HG03139 (cell line): ENCODE measurements around the gene GLI3.

Experiments
- ATAC-seq: cut with Tn5 transposase; IDR thresholded peaks from one replicate; pipeline ENCODE4 v1.9.1; 2021; ENCODE audit not compliant: unreplicated experiment

GLI3 gene

GRCh38 chr7:42011846-42012245 is 225.2 kb downstream of the GLI3 start:
- no peak for ATAC-seq

GRCh38 chr7:42010751-42011150 is 226.3 kb downstream of the GLI3 start:
- ATAC-seq: no peak

GRCh38 chr7:42006801-42007513 is 230.1 kb downstream of the GLI3 start:
- ATAC-seq: no peak

DNA sequence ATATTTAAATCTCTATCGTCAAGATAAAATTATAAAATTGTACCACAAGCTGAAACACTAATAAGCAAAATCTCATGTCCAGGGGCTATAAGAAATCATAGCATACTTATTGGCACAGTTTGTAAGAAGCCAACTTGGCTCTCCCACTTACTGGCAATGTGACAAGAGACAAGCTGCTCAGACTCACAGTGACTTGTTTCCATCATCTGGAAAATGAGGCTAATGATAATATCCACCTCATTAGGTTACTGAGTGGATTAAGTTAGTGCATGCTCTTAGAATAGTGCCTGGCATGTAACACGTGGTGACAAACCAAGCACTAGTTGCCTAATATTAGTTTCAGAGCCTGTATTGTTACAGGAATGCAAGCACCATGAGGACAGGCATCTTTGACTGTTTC is 234.4 kb downstream of the GLI3 start:
- ATAC-seq: no peak

DNA sequence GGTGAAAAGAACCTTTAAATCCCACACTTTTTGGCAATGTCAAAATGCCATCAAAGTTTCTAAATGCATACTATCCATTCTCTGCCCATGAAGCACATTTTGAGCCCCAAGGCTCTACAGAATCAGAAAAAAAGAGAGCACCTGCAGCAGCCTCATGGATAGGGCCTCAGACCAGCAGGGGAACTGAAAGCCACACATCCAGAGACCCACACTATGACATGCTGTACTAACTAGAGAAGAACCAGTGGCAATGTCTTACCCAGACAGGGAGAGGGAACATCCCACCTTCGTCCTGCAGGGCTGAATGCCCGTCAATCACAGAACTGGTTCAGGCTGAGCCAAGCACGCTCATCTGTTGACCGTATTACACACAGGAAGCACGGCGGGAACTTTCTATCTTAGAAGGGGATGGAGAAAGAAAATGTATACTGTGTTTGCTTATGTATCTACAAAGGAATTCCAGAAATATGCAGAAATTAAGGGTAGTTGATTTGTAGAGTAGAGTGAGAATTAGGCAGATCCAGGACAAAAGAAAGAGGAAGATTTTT is 237.2 kb downstream of the GLI3 start:
- no peak for ATAC-seq

GRCh38 chr7:41998041-41998440 is 239.0 kb downstream of the GLI3 start:
- no peak for ATAC-seq

DNA sequence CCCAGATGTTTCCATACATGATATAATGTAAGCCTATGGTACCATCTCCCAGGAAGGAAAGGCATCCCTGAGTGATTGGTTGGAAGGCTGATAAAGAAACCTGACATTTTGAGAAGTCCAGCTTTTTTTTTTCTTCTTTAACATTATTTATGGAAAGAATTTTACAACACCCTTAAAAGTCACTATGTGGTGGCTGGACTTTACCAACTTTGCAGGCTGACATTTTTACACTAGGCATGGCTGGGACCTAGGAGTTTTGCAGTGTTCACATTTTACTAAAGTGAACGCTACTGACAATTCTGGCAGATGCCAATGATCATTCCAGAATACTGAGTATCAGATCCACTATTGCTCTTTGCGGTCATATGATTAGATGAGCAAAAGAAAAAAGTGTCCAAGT is 239.9 kb downstream of the GLI3 start:
- ATAC-seq: no peak

DNA sequence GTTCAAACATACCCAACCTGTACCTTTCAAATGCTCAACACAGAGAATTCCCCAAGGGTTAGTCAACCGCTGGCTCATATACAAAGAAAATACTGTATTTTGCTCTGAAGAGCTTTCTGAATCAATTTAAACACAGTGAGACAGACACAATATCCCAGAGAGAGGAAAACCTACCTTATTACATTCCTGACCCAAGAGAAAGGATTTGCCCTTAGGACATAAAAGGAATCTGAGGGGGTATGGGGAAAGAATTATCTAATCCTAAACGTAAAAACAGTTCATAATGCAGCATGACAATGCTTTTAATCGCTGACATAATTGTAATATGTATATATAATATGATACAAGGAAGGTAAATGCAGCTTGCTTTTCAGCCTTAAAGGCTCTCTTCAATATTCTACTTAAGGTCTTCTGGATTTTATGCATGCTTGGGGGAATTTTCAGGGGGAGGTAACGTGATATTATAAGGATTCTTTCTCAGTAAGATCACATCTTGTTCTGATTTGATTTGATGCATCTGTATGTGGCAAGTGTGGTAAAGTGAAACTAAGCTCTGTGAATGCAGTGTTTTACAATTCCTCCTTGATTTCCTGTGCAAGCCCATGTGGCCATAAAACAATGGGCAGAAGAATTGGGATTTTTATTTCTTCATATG is 240.5 kb downstream of the GLI3 start:
- ATAC-seq: no peak

- no peak for ATAC-seq
Observed at GRCh38 chr7:41995632-41996271, 241.3 kb downstream of the GLI3 start.

- ATAC-seq: no peak
Observed at GRCh38 chr7:41994746-41995110, 242.3 kb downstream of the GLI3 start.

- no peak for ATAC-seq
Observed at GRCh38 chr7:41994036-41994745, 242.8 kb downstream of the GLI3 start.

DNA sequence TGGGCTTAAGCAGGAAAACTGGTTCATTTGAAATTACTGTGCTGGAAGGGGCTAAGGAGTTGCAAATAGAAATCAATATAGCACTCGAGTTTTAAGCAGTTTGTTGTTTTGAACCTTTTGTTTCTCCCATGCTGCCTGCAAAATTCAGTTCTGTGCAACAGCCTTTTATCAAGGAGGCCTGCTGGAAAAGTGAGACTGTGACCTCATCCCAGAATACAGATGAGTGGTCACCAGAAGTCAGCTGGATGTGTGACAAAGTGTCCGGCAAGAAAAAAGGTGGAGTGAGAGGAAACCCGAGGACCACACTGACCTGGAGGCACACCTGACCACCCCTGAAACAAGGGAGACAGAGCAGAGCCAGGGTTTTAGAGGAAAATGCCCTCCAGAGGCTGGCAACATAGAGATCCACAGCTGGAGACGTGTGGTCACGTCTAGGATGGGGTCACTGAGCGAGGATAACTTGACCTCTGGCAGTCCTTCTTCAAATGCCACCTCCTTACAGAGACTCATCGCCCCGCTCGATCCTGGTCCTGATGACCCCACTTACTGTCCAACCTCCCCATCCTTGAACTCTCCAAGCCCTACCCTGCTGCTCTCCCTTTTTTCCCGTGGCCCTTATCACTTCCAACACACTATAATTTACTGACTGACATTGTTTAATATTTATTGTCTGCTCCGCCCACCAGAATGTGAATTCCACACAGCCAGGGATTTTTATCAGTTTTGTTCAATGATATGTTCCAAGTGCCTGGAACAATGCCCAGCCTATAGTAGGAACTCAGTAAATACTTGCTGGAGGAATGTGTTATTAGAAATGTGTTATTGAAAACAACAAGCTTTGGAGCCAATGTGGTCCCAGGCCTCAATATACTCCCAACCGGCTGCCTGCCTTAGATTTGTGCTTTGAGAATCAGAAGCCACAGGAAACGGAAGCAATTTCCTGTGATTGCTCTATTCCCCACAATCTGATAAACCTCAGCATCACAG is 243.8 kb downstream of the GLI3 start:
- no peak for ATAC-seq

- no peak for ATAC-seq
Observed at GRCh38 chr7:41984888-41985287, 252.1 kb downstream of the GLI3 start.

- no peak for ATAC-seq
Observed at GRCh38 chr7:41981046-41982040, 255.7 kb downstream of the GLI3 start.

DNA sequence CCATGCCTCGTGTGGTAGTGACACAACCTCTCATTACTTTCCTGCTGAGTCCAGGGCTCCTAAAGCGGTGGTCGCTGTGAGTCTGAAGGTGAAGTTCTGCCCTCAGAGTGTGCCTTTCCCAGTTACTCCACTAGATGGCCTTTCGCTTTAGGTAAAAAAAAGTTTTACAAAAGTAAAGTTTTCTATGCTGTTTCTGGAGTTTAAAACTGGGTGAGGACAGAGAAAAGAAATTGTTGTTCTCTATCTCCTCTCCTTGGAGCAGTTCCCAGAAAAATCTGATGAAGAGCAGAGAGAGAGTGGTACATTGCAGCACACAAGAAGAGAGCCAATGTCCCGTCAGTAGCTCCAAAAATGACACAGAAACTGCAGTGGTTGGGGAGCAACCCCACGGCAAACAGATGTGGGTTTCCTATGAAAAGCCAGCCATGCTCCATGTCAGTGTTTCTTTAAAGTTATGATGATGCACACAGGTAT is 257.1 kb downstream of the GLI3 start:
- ATAC-seq: no peak

GRCh38 chr7:41978858-41979257 is 258.2 kb downstream of the GLI3 start:
- ATAC-seq: no peak

DNA sequence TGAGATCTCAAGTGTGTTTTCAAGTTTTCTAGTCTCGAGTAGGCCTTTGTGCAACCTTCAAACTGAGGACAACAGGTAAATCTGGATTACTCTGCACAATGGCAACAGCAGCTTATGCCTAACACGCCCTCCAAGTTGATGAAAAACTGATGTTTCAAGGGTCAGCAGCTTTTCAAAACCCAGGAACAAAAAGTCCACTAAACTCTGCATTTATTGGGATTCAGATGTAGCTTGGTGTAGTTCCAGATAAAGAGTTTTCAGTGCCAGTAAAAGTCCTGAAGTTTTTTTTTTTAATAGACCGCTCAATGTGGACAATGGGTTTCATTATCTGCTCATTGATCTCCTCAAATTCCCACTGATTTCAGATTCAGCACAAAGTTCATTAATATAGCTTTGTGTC is 259.3 kb downstream of the GLI3 start:
- ATAC-seq: no peak

DNA sequence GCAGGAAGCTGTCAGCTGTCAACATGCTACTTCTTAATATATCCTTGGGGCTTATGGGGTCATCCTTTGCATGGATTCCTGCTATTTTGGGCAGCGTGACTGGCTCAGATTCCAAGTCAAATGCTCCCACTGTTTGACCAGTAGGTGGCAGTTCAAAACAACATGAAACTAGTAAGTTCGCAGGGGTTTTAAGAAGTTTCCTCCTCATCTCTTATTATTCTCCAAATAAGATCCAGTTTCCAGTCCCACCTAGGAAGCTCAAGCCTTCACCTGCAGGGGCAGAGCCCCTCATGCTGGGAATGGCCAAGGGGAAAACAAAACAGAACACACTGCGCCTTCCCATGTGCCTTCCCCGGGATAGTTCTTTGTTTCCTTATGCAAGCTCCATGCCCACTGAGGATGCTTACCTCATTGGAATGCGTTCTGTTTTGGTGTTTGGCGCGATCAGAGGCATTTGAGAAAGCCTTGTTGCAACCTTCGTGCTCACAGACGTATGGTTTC is 259.8 kb downstream of the GLI3 start:
- no peak for ATAC-seq

- no peak for ATAC-seq
Observed at GRCh38 chr7:41976411-41976810, 260.6 kb downstream of the GLI3 start.
